K562 (cell line): ENCODE data around the gene STX11. TPM values are rescaled to one million over a fixed set of nuclear protein-coding genes. Genes with fewer than 3 reads are reported as not detected.

Experiments
- ATAC-seq: fragments of 200-7000 bp; cut with Tn5 transposase; 3 replicates; pipeline ENCODE4 v1.9.1; 2020; ENCODE audit warnings: moderate library complexity
- BruUV-seq: library from RNA; stranded (reverse); fragments of 400-500 nt; replicated peaks from 2 replicates; lab custom pipeline; 2021; lab: Mats Ljungman, UMichigan
- CTCF ChIA-PET: fragments of 300-600 bp; formaldehyde crosslinking; extraction: SDS; loops from one replicate; lab custom pipeline; 2021; ENCODE audit warnings: low intra/inter-chr PET ratio; lab: Yijun Ruan, JAX
- POLR2A ChIA-PET: fragments of 300-600, 350-650 bp; sonication (Branson Sonifier 250); formaldehyde crosslinking; extraction: SDS; loops from one replicate; lab custom pipeline; 2021; ENCODE audit warnings: antibody characterized with exemption, inconsistent platforms; lab: Yijun Ruan, JAX
- DNase-seq, 4 experiments: peaks; one replicate each; pipeline versions ENCODE4 v3.0.0 to v3.0.0-alpha.2; 2011 to 2018; ENCODE audit warnings: low spot score in 3 of 4, mixed read lengths in 3 of 4; ENCODE audit errors: extremely low read depth in 1 of 4
- FAIRE-seq: peaks from 2 replicates; lab custom pipeline; 2011; peaks lifted over from hg19 to GRCh38; lab: Jason Lieb, UNC
- H2AFZ ChIP-seq: 2 replicates; pipeline ENCODE4 v1.6.0; 2011; ENCODE audit warnings: low read depth, low read length, control low read depth, inconsistent platforms
- H3K27ac ChIP-seq: fragments of 200-600 bp; 3 replicates; pipeline ENCODE4 v1.8.0; 2011; ENCODE audit warnings: low read depth, mild to moderate bottlenecking, control low read depth, inconsistent platforms, low read length, moderate library complexity, mixed read lengths; ENCODE audit errors: extremely low read depth
- H3K27me3 ChIP-seq, 2 experiments: fragments of 300-600 bp in 1 of 2; 2 replicates in 1 of 2; 3 replicates in 1 of 2; pipeline versions ENCODE4 v1.6.0 to v1.8.0; 2011; ENCODE audit warnings: inconsistent platforms in 2 of 2, low read length in 2 of 2, mild to moderate bottlenecking in 1 of 2, mixed read lengths in 1 of 2, moderate library complexity in 1 of 2; ENCODE audit not compliant: control insufficient read depth in 2 of 2, insufficient read depth in 2 of 2
- H3K36me3 ChIP-seq: fragments of 300-600 bp; 3 replicates; pipeline ENCODE4 v1.8.0; 2011; ENCODE audit warnings: mild to moderate bottlenecking, low read length, inconsistent platforms; ENCODE audit not compliant: control insufficient read depth, insufficient read depth
- H3K4me1 ChIP-seq, 2 experiments: fragments of 200-600 bp in 1 of 2; replicated peaks in 1 of 2; 2 replicates in 1 of 2; 3 replicates in 1 of 2; pipeline versions ENCODE4 v1.5.1 to v1.8.0; 2011; ENCODE audit warnings: inconsistent platforms in 2 of 2, low read length in 2 of 2, mild to moderate bottlenecking in 1 of 2, mixed read lengths in 1 of 2, moderate library complexity in 1 of 2; ENCODE audit not compliant: control insufficient read depth in 2 of 2, insufficient read depth in 2 of 2
- H3K4me2 ChIP-seq: 2 replicates; pipeline ENCODE4 v1.6.1; 2011; ENCODE audit warnings: low read length, control low read depth, inconsistent platforms, mixed read lengths; ENCODE audit not compliant: insufficient read depth
- H3K4me3 ChIP-seq: fragments of 200-600 bp; sonication (generic), shearing (Covaris generic); 2 replicates; pipeline ENCODE4 v1.5.1; 2016; ENCODE audit warnings: control low read depth, inconsistent platforms
- H3K79me2 ChIP-seq: fragments of 200-600 bp; 3 replicates; pipeline ENCODE4 v1.8.0; 2011; ENCODE audit warnings: low read length, inconsistent platforms; ENCODE audit not compliant: control insufficient read depth, insufficient read depth
- H3K9ac ChIP-seq, 2 experiments: 2 replicates each; pipeline versions ENCODE4 v1.6.0 to v1.6.1; 2011; ENCODE audit warnings: low read depth in 2 of 2, low read length in 2 of 2, control low read depth in 1 of 2, inconsistent platforms in 1 of 2, mild to moderate bottlenecking in 1 of 2, mixed read lengths in 1 of 2; ENCODE audit not compliant: insufficient read depth in 1 of 2
- H3K9me1 ChIP-seq: one replicate; pipeline ENCODE4 v1.6.0; 2011; ENCODE audit warnings: inconsistent platforms, mild to moderate bottlenecking, low read length, moderate library complexity; ENCODE audit not compliant: control insufficient read depth, insufficient read depth
- H3K9me3 ChIP-seq: replicated peaks from 2 replicates; pipeline ENCODE4 v1.5.1; 2011; ENCODE audit warnings: low read depth, low read length, inconsistent platforms; ENCODE audit not compliant: control insufficient read depth, insufficient read depth
- H4K20me1 ChIP-seq: replicated peaks from 2 replicates; pipeline ENCODE4 v1.6.1; 2011; ENCODE audit warnings: low read length, inconsistent platforms, mixed read lengths; ENCODE audit not compliant: control insufficient read depth, insufficient read depth
- COPS2 ChIP-seq: fragments of 450-650 bp; conservative IDR thresholded peaks from 2 replicates; pipeline ENCODE4 v1.6.1; 2016; ENCODE audit warnings: mild to moderate bottlenecking, moderate library complexity
- NFIC ChIP-seq: fragments of 450-650 bp; IDR thresholded peaks from 2 replicates; pipeline ENCODE4 v1.6.1; 2017; ENCODE audit warnings: mild to moderate bottlenecking, inconsistent platforms
- TAF9B ChIP-seq: fragments of 450-650 bp; IDR thresholded peaks from 2 replicates; pipeline ENCODE4 v1.6.1; 2018; ENCODE audit warnings: mild to moderate bottlenecking; ENCODE audit not compliant: partially characterized antibody
- WGBS: fragments of 100-300 bp; shearing (Covaris generic); methylation state at CpG from one replicate; pipeline ENCODE4 v1.1.6; 2016; ENCODE audit warnings: low coverage, mixed read lengths; ENCODE audit not compliant: insufficient coverage; ENCODE audit errors: missing lambda C conversion rate; 5-methylcytosine and 5-hydroxymethylcytosine counted together
- in situ Hi-C: fragments of 300-500 bp; cut with MboI; formaldehyde crosslinking; loops from 4 replicates; pipeline ENCODE4 v1.15.0; 2018; ENCODE audit warnings: inconsistent platforms, mixed read lengths
- intact Hi-C: fragments of 100-400 bp; cut with micrococcal nuclease; formaldehyde crosslinking; loops from 2 replicates; pipeline ENCODE4 v1.14.2; 2022
- polyA plus RNA-seq, 8 experiments: library from polyadenylated mRNA; depleted of rRNA in 4 of 8; stranded (reverse) in 5 of 8; unstranded in 3 of 8; fragments of >200 nt; fragmentation: Nextera tagmentation in 2 of 8; fragmentation: Illumina TruSeq in 1 of 8; extraction: Ambion mirVana in 2 of 8; extraction: Trizol in 1 of 8; gene quantifications; 2 replicates each; pipeline versions ENCODE4 v1.2.1 to v1.2.3, GENCODE V29; 2011 to 2014; ENCODE audit warnings: inconsistent platforms in 1 of 8, missing spikeins in 1 of 8
- total RNA-seq, 7 experiments: library from RNA; depleted of rRNA in 6 of 7; stranded (reverse); fragments of >200 nt in 6 of 7; fragmentation: Illumina TruSeq in 2 of 7; extraction: Trizol in 2 of 7; gene quantifications; 2 replicates each; pipeline versions ENCODE4 v1.2.1 to v1.2.3, GENCODE V29; 2011 to 2021; ENCODE audit warnings: low replicate concordance in 1 of 7
- TF ChIP-seq, protein P1 (sequence below): fragments of 450-650 bp; formaldehyde crosslinking; IDR thresholded peaks from 2 replicates; pipeline ENCODE4 v1.4.0; 2020; ENCODE audit warnings: mild to moderate bottlenecking, moderate library complexity

STX11 gene
- total and polyA plus RNA-seq, 9 of the 15 experiments (the other 6 are each of a cell fraction or from before 2014, with no cell fraction given): 0.06 to 0.73 (median 0.40) TPM

DNA sequence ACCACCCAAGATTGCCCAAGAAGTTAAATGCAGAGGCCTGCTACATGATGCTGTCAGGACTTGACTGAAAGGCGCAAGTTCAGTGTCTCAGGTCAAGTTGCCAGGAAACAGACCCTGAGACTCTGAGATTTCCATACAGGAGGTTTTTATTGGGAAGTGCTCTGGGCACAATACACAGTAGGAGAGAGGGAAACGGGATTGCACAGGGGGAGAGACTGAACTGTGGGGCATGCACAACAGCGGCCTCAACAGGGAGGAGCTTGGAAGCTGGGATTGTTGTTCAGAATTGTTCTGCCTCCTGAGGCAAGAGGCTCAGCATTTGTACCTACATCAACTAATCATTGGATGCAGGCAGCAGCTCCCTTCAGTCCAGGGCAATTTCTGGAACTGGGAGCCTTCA lies 6.7 kb downstream of the STX11 start:
- in situ Hi-C loops: no loop called here
- no peaks in the 10 kb centered on the region for H3K9me1 ChIP-seq
- no peaks in the 10 kb centered on the region for H3K9me3 ChIP-seq
- POLR2A ChIA-PET: interaction anchor here (0.6 kb wide), 1 partner anchor 53 kb away, joined by 3 read pairs; no protein-coding TSS in a partner anchor
- peaks cover 2 to 4% of the 10 kb centered on the region in 2 experiments; a peak in 3 of 5 replicates for H3K27me3 ChIP-seq
- H4K20me1 ChIP-seq: no peaks in the 10 kb centered on the region
- no peak overlapping the region for H2AFZ ChIP-seq
- no peaks in the 10 kb centered on the region for H3K4me1 ChIP-seq
- H3K4me3 ChIP-seq: no peak overlapping the region
- intact Hi-C loops: no loop called here
- H3K79me2 ChIP-seq: no peaks in the 10 kb centered on the region
- no peak overlapping the region for H3K9ac ChIP-seq
- CTCF ChIA-PET: no interaction called here
- TF ChIP-seq, protein P1, sequence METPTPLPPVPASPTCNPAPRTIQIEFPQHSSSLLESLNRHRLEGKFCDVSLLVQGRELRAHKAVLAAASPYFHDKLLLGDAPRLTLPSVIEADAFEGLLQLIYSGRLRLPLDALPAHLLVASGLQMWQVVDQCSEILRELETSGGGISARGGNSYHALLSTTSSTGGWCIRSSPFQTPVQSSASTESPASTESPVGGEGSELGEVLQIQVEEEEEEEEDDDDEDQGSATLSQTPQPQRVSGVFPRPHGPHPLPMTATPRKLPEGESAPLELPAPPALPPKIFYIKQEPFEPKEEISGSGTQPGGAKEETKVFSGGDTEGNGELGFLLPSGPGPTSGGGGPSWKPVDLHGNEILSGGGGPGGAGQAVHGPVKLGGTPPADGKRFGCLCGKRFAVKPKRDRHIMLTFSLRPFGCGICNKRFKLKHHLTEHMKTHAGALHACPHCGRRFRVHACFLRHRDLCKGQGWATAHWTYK: no peak
- TF ChIP-seq COPS2: no peak
- WGBS: 9% methylated on average over 3 of the region's 3 CpGs
- H3K27ac ChIP-seq: no peak overlapping the region
- ATAC-seq (peak; percentile 55; the same call in 2 of the 3 replicates), DNase-seq (no peak), FAIRE-seq (no peak)
- BruUV-seq: no TSS peak
- no peak overlapping the region for H3K4me2 ChIP-seq
- no peaks in the 10 kb centered on the region for H3K36me3 ChIP-seq

- 2% methylated on average over 3 of the region's 3 CpGs for WGBS
- Histone ChIP-seq H3K4me2 (no peak overlapping the region), H4K20me1 (no peaks in the 10 kb centered on the region), H2AFZ (no peak overlapping the region), H3K4me1 (no peaks in the 10 kb centered on the region), H3K27ac (no peak overlapping the region), H3K79me2 (no peaks in the 10 kb centered on the region), H3K4me3 (no peak overlapping the region), H3K9me3 (no peaks in the 10 kb centered on the region), H3K27me3 (peaks cover 2 to 4% of the 10 kb centered on the region in 2 experiments; a peak in 2 of 5 replicates), H3K9ac (no peak overlapping the region), H3K9me1 (no peaks in the 10 kb centered on the region), H3K36me3 (no peaks in the 10 kb centered on the region)
- TF ChIP-seq NFIC: 0 out of 2 replicates have a peak, but pooled peaks have one; percentile 5
- TF ChIP-seq TAF9B: no peak
- ChIA-PET POLR2A (no interaction called here), CTCF (no interaction called here)
- BruUV-seq: no TSS peak
- intact Hi-C loops (no loop called here), in situ Hi-C loops (no loop called here)
- no peak for DNase-seq
- FAIRE-seq: no peak
- no peak for ATAC-seq
Measured at GRCh38 chr6:144158133-144158532, 7.8 kb downstream of the STX11 start.
